IMR-90 (cell line): ENCODE measurements around the gene PRDX4. TPM values are rescaled to one million over a fixed set of nuclear protein-coding genes. Genes with fewer than 3 reads are reported as not detected.

Experiments used
- ATAC-seq: fragments of 200-7000 bp; cut with Tn5 transposase; 2 replicates; pipeline ENCODE4 v1.9.1; 2020; ENCODE audit warnings: low read depth, mild to moderate bottlenecking, moderate library complexity
- BruUV-seq: library from RNA; stranded (reverse); fragments of 400-500 nt; replicated peaks from 2 replicates; lab custom pipeline; 2021; lab: Mats Ljungman, UMichigan
- CTCF ChIA-PET: fragments of 300-600 bp; formaldehyde crosslinking; extraction: SDS; loops from one replicate; lab custom pipeline; 2021; ENCODE audit warnings: antibody characterized with exemption; lab: Yijun Ruan, JAX
- POLR2A ChIA-PET: fragments of 300-600 bp; sonication (Branson Sonifier 250); formaldehyde crosslinking; loops from one replicate; lab custom pipeline; 2022; ENCODE audit warnings: antibody characterized with exemption; ENCODE audit not compliant: unreplicated experiment; lab: Charles Lee
- DNase-seq: peaks from one replicate; pipeline ENCODE4 v3.0.0; 2013
- H2AFZ ChIP-seq: replicated peaks from 2 replicates; pipeline ENCODE3; 2013; ENCODE audit warnings: low read length, mild to moderate bottlenecking; ENCODE audit not compliant: poor library complexity
- H2AK5ac ChIP-seq: 2 replicates; pipeline ENCODE4 v1.6.1; 2013; ENCODE audit warnings: low read depth, low read length, inconsistent platforms
- H2AK9ac ChIP-seq: replicated peaks from 2 replicates; pipeline ENCODE3; 2013; ENCODE audit warnings: mild to moderate bottlenecking, low read depth, low read length, moderate library complexity; ENCODE audit not compliant: poor library complexity
- H2BK120ac ChIP-seq: 2 replicates; pipeline ENCODE4 v1.6.1; 2013; ENCODE audit warnings: low read depth, low read length, inconsistent platforms
- H2BK15ac ChIP-seq: 3 replicates; pipeline ENCODE4 v1.6.1; 2013; ENCODE audit warnings: low read depth, low read length, inconsistent platforms
- H2BK20ac ChIP-seq: 2 replicates; pipeline ENCODE4 v1.6.1; 2013; ENCODE audit warnings: low read depth, mild to moderate bottlenecking, inconsistent platforms, low read length, moderate library complexity
- H2BK5ac ChIP-seq: 2 replicates; pipeline ENCODE4 v1.6.1; 2013; ENCODE audit warnings: mild to moderate bottlenecking, low read depth, low read length, inconsistent platforms; ENCODE audit not compliant: poor library complexity, severe bottlenecking
- H3K14ac ChIP-seq: replicated peaks from 2 replicates; pipeline ENCODE4 v1.6.1; 2013; ENCODE audit warnings: low read depth, low read length, inconsistent platforms
- H3K18ac ChIP-seq: 2 replicates; pipeline ENCODE4 v1.6.1; 2013; ENCODE audit warnings: low read depth, low read length, control low read depth
- H3K23ac ChIP-seq: 2 replicates; pipeline ENCODE4 v1.6.1; 2013; ENCODE audit warnings: low read depth, low read length, inconsistent platforms
- H3K27ac ChIP-seq: 2 replicates; pipeline ENCODE4 v1.5.1; 2013; ENCODE audit warnings: mild to moderate bottlenecking, control low read depth, low read length; ENCODE audit not compliant: insufficient read depth
- H3K27me3 ChIP-seq: 2 replicates; pipeline ENCODE4 v1.6.1; 2013; ENCODE audit warnings: low read length; ENCODE audit not compliant: control insufficient read depth, insufficient read depth
- H3K36me3 ChIP-seq: 2 replicates; pipeline ENCODE4 v1.6.1; 2013; ENCODE audit warnings: low read length, mixed read lengths; ENCODE audit not compliant: control insufficient read depth, insufficient read depth
- H3K4ac ChIP-seq: 2 replicates; pipeline ENCODE4 v1.6.1; 2013; ENCODE audit warnings: low read depth, low read length, inconsistent platforms
- H3K4me1 ChIP-seq: 2 replicates; pipeline ENCODE4 v1.6.1; 2013; ENCODE audit warnings: low read length, mixed read lengths; ENCODE audit not compliant: control insufficient read depth, insufficient read depth
- H3K4me2 ChIP-seq: 2 replicates; pipeline ENCODE4 v1.6.1; 2013; ENCODE audit warnings: low read depth, mild to moderate bottlenecking, control low read depth, low read length, moderate library complexity
- H3K4me3 ChIP-seq: 2 replicates; pipeline ENCODE4 v1.5.1; 2013; ENCODE audit warnings: low read depth, mild to moderate bottlenecking, control low read depth, low read length, moderate library complexity; ENCODE audit not compliant: insufficient read depth
- H3K56ac ChIP-seq: 2 replicates; pipeline ENCODE4 v1.6.1; 2013; ENCODE audit warnings: low read length, inconsistent platforms; ENCODE audit not compliant: insufficient read depth; ENCODE audit errors: extremely low read depth
- H3K79me1 ChIP-seq, 2 experiments: 2 replicates each; pipeline ENCODE4 v1.6.1; 2013; ENCODE audit warnings: low read length in 2 of 2, inconsistent platforms in 1 of 2, low read depth in 1 of 2
- H3K9ac ChIP-seq: 2 replicates; pipeline ENCODE4 v1.6.1; 2013; ENCODE audit warnings: low read depth, low read length, control low read depth
- H3K9me1 ChIP-seq: 2 replicates; pipeline ENCODE4 v1.6.1; 2013; ENCODE audit warnings: low read length, inconsistent platforms; ENCODE audit not compliant: insufficient read depth
- H3K9me3 ChIP-seq: 2 replicates; pipeline ENCODE4 v1.6.1; 2013; ENCODE audit warnings: low read length; ENCODE audit not compliant: control insufficient read depth, insufficient read depth
- H4K20me1 ChIP-seq: 2 replicates; pipeline ENCODE4 v1.6.1; 2013; ENCODE audit warnings: low read length, inconsistent platforms; ENCODE audit not compliant: insufficient read depth
- H4K5ac ChIP-seq: 2 replicates; pipeline ENCODE4 v1.6.1; 2013; ENCODE audit warnings: mild to moderate bottlenecking, low read depth, low read length, control low read depth
- H4K8ac ChIP-seq, 2 experiments: 2 replicates each; pipeline ENCODE4 v1.6.1; 2013; ENCODE audit warnings: low read depth in 2 of 2, low read length in 2 of 2, control low read depth in 1 of 2, inconsistent platforms in 1 of 2
- H4K91ac ChIP-seq: 2 replicates; pipeline ENCODE4 v1.6.1; 2013; ENCODE audit warnings: low read depth, low read length, inconsistent platforms; ENCODE audit not compliant: insufficient read depth
- BHLHE40 ChIP-seq: fragments of 150-350 bp; IDR thresholded peaks from 2 replicates; pipeline ENCODE4 v1.6.1; 2016; ENCODE audit warnings: mild to moderate bottlenecking, low read depth, low read length
- CEBPB ChIP-seq: IDR thresholded peaks from 2 replicates; pipeline ENCODE4 v1.6.1; 2012; ENCODE audit warnings: low read depth, low read length, improper control_type of control experiment
- CHD1 ChIP-seq: IDR thresholded peaks from 2 replicates; pipeline ENCODE4 v1.6.1; 2012; ENCODE audit warnings: low read depth, low read length, improper control_type of control experiment
- CTCF ChIP-seq: conservative IDR thresholded peaks from 2 replicates; pipeline ENCODE4 v1.5.1; 2012; ENCODE audit warnings: mild to moderate bottlenecking, low read depth, low read length, improper control_type of control experiment
- FOS ChIP-seq: fragments of 150-350 bp; IDR thresholded peaks from 2 replicates; pipeline ENCODE4 v1.6.1; 2016; ENCODE audit warnings: low read depth, low read length
- MAFK ChIP-seq: IDR thresholded peaks from 2 replicates; pipeline ENCODE4 v1.6.1; 2012; ENCODE audit warnings: low read depth, low read length, improper control_type of control experiment
- MAZ ChIP-seq: IDR thresholded peaks from 2 replicates; pipeline ENCODE4 v1.6.1; 2012; ENCODE audit warnings: low read depth, mild to moderate bottlenecking, low read length, improper control_type of control experiment, moderate library complexity, borderline replicate concordance
- MXI1 ChIP-seq: IDR thresholded peaks from 2 replicates; pipeline ENCODE4 v1.6.1; 2012; ENCODE audit warnings: low read depth, mild to moderate bottlenecking, low read length, moderate library complexity, borderline replicate concordance
- NFE2L2 ChIP-seq: fragments of 150-350 bp; IDR thresholded peaks from 2 replicates; pipeline ENCODE4 v1.6.1; 2016; ENCODE audit warnings: low read depth, mild to moderate bottlenecking, low read length
- RAD21 ChIP-seq: IDR thresholded peaks from 2 replicates; pipeline ENCODE4 v1.6.1; 2012; ENCODE audit warnings: low read length, improper control_type of control experiment
- RCOR1 ChIP-seq: IDR thresholded peaks from 2 replicates; pipeline ENCODE4 v1.6.1; 2012; ENCODE audit warnings: mild to moderate bottlenecking, low read length, improper control_type of control experiment; ENCODE audit not compliant: insufficient replicate concordance
- RFX5 ChIP-seq: IDR thresholded peaks from 2 replicates; pipeline ENCODE4 v1.8.0; 2012; ENCODE audit warnings: low read depth, mild to moderate bottlenecking, low read length, moderate library complexity
- WGBS, 2 experiments: methylation state at CpG; one replicate each; pipeline versions ENCODE4 v1.1.5 to v1.1.7; 2013; ENCODE audit warnings: missing lambda C conversion rate in 2 of 2; ENCODE audit not compliant: insufficient read length in 1 of 2; ENCODE audit errors: extremely low coverage in 2 of 2; 5-methylcytosine and 5-hydroxymethylcytosine counted together
- dilution Hi-C: fragments of 300-500 bp; cut with HindIII; formaldehyde crosslinking; loops from one replicate; pipeline ENCODE4 v1.14.3; 2018; ENCODE audit warnings: low sequenced_read_pairs; ENCODE audit not compliant: unreplicated experiment
- in situ Hi-C: fragments of 300-500 bp; cut with MboI; formaldehyde crosslinking; loops from 3 replicates; pipeline ENCODE4 v1.14.3; 2019; ENCODE audit warnings: low sequenced_read_pairs, inconsistent platforms, mixed read lengths
- intact Hi-C: fragments of 100-400 bp; cut with micrococcal nuclease; formaldehyde crosslinking; loops from 2 replicates; pipeline ENCODE4 v1.10.0; 2022
- polyA plus RNA-seq, 3 experiments: library from polyadenylated mRNA; depleted of rRNA; stranded (reverse); fragments of >200 nt; gene quantifications; 2 replicates each; pipeline ENCODE4 v1.2.3, GENCODE V29; 2012; ENCODE audit warnings: low replicate concordance in 1 of 3
- total RNA-seq: library from RNA; depleted of rRNA; stranded (reverse); fragments of >200 nt; gene quantifications from 2 replicates; pipeline ENCODE4 v1.2.3, GENCODE V29; 2012

PRDX4 gene
- total and polyA plus RNA-seq, 2 of the 4 experiments (the other 2 are of a cell fraction) = 194 to 226 TPM

- Histone ChIP-seq H2BK120ac (no peak overlapping the region), H3K27me3 (peaks cover 2% of the 10 kb centered on the region; the same call in 1 of the 2 replicates), H3K9ac (no peak overlapping the region), H3K14ac (no peak overlapping the region), H3K79me1 (no peaks in the 10 kb centered on the region), H3K4me2 (no peak overlapping the region), H4K20me1 (no peaks in the 10 kb centered on the region), H4K8ac (no peak overlapping the region), H3K9me3 (no peaks in the 10 kb centered on the region), H3K36me3 (no peaks in the 10 kb centered on the region), H3K9me1 (no peaks in the 10 kb centered on the region), H2BK20ac (no peak overlapping the region), H3K23ac (no peak overlapping the region), H2AK9ac (no peak overlapping the region), H3K56ac (no peak overlapping the region), H3K4me3 (no peak overlapping the region), H2BK15ac (no peak overlapping the region), H3K27ac (no peak overlapping the region), H4K91ac (no peak overlapping the region), H3K4ac (no peak overlapping the region), H2AFZ (no peak overlapping the region), H4K5ac (no peak overlapping the region), H2BK5ac (no peak overlapping the region), H3K18ac (no peak overlapping the region), H2AK5ac (no peak overlapping the region), H3K4me1 (no peaks in the 10 kb centered on the region)
- dilution Hi-C loops = no loop called here
- no CpG with 5 or more reads among the region's 1 CpG for WGBS, 2 experiments
- intact Hi-C loops = no loop called here
- CTCF ChIA-PET = no interaction called here
- no peak for DNase-seq
- TF ChIP-seq FOS = no peak
- TF ChIP-seq RFX5 = no peak
- no peak for TF ChIP-seq MXI1
- TF ChIP-seq RAD21 = no peak
- TF ChIP-seq MAFK = no peak
- no peak for TF ChIP-seq CHD1
- no peak for TF ChIP-seq BHLHE40
- TF ChIP-seq CTCF = no peak
- TF ChIP-seq MAZ = no peak
- no peak for TF ChIP-seq NFE2L2
- no peak for TF ChIP-seq CEBPB
- no peak for TF ChIP-seq RCOR1
- POLR2A ChIA-PET = no interaction called here
- no TSS peak for BruUV-seq
- no peak for ATAC-seq
- in situ Hi-C loops = no loop called here
Observed at GRCh38 chrX:23626651-23627050, 40.6 kb upstream of the PRDX4 start.
